ENCODE measurements around the gene ZNF804A. TPM values are rescaled to one million over a fixed set of nuclear protein-coding genes. Genes with fewer than 3 reads are reported as not detected.

ZNF804A gene
- total RNA-seq, 1 donor from 2014 or later: not detected

DNA sequence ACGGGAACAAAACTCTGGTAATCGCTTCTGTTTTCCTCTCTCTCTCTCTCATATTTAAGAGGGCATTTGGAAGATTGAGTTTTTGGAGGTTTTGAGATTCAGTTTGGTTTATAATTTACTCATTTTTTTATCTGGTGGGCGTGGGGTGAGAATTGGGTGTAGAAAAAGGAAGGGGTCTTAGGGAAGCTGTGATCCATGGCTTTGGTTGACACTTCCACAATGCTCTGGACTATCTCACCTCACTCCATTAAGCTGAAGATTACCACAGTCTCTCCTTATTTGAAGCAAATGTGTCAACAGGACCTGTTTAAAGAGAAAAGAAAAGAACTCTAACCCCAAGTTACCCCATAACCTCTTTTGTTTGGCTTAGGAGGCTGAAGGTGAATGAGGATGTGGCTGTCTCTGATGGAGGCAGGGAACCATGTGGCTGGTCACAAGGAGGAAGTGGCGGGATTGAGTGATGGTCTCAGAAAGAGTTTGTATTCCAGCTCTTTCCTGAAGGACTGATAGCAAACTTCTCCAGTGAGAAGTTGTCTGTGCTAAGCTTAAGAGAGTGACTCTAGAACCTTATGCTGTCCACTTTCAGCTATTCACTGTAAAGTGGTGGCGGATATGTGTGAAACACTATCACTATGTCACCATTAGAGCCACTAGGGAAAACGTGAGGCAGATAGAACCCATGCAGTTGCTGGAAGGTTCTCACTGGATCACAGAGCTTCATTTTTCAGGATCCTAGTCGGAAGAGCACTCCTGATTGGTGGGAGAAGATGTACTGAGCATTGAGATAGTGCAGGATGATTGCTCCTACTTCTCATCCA lies 934 bp downstream of the ZNF804A start:
- Histone ChIP-seq H3K27ac (no peak overlapping the region), H3K4me3 (peak overlapping the region; percentile 68), H3K27me3 (peaks cover 80% of the 10 kb centered on the region), H2AFZ (replicated peaks) (peak overlapping the region; percentile 85), H4K20me1 (ENCODE audit: low read depth) (no peaks in the 10 kb centered on the region), H3K4me2 (peak overlapping the region; percentile 94), H3K4me1 (peaks cover 6% of the 10 kb centered on the region), H3F3A (ENCODE audit: low read depth) (peaks cover 7% of the 10 kb centered on the region), H3K9ac (no peak overlapping the region), H3K79me2 (ENCODE audit: low read depth) (no peaks in the 10 kb centered on the region), H3K9me3 (ENCODE audit: low read depth) (no peaks in the 10 kb centered on the region), H3K36me3 (no peaks in the 10 kb centered on the region)
- H3K27ac Mint-ChIP-seq: peak overlapping the region; percentile 76
- no peaks in the 10 kb centered on the region for H3K36me3 Mint-ChIP-seq
- peaks cover 2% of the 10 kb centered on the region for H3K27me3 Mint-ChIP-seq (ENCODE audit: insufficient read depth, low read depth)
- TF ChIP-seq EZH2 (IDR thresholded peaks at IDR 0.05) (peak; percentile 21), EZH2phosphoT487 (IDR thresholded peaks at IDR 0.05) (peak; percentile 57)
- TF ChIP-seq, protein P1, sequence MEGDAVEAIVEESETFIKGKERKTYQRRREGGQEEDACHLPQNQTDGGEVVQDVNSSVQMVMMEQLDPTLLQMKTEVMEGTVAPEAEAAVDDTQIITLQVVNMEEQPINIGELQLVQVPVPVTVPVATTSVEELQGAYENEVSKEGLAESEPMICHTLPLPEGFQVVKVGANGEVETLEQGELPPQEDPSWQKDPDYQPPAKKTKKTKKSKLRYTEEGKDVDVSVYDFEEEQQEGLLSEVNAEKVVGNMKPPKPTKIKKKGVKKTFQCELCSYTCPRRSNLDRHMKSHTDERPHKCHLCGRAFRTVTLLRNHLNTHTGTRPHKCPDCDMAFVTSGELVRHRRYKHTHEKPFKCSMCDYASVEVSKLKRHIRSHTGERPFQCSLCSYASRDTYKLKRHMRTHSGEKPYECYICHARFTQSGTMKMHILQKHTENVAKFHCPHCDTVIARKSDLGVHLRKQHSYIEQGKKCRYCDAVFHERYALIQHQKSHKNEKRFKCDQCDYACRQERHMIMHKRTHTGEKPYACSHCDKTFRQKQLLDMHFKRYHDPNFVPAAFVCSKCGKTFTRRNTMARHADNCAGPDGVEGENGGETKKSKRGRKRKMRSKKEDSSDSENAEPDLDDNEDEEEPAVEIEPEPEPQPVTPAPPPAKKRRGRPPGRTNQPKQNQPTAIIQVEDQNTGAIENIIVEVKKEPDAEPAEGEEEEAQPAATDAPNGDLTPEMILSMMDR (IDR thresholded peaks at IDR 0.05): no peak
- peak overlapping the region; percentile 92 for H3K4me3 Mint-ChIP-seq
- no peaks in the 10 kb centered on the region for H3K9me3 Mint-ChIP-seq
- H3K4me1 Mint-ChIP-seq: peaks cover 23% of the 10 kb centered on the region
- no peak for DNase-seq (ENCODE audit: low spot score)

DNA sequence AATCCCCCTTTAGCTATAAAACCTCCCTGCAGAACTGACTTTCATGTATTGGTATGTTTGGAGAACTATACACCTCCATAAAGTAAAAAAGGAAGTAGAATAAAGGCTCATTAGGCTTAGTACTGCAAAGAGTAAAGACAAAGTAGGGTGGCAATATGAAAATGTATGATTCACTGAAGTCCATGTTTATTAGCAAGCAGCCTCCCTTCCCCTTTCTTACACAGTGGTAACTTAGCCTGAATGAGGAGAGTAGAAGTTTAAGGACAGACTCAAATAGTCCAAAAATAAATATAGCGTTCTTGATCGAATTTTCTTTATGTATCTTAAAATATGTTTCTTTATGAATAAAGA lies 1.5 kb downstream of the ZNF804A start:
- Histone ChIP-seq H3K27me3 (peaks cover 74% of the 10 kb centered on the region), H2AFZ (replicated peaks) (no peak overlapping the region), H3K9ac (no peak overlapping the region), H3K36me3 (no peaks in the 10 kb centered on the region), H3K4me3 (no peak overlapping the region), H3K4me2 (no peak overlapping the region), H3K4me1 (peaks cover 6% of the 10 kb centered on the region), H3K9me3 (ENCODE audit: low read depth) (no peaks in the 10 kb centered on the region), H3K27ac (no peak overlapping the region), H3K79me2 (ENCODE audit: low read depth) (no peaks in the 10 kb centered on the region), H3F3A (ENCODE audit: low read depth) (peaks cover 7% of the 10 kb centered on the region), H4K20me1 (ENCODE audit: low read depth) (no peaks in the 10 kb centered on the region)
- Mint-ChIP-seq H3K4me1 (peaks cover 23% of the 10 kb centered on the region), H3K9me3 (no peaks in the 10 kb centered on the region), H3K27me3 (ENCODE audit: insufficient read depth, low read depth) (peaks cover 2% of the 10 kb centered on the region), H3K4me3 (peak overlapping the region; percentile 92), H3K27ac (no peak overlapping the region), H3K36me3 (no peaks in the 10 kb centered on the region)
- DNase-seq (ENCODE audit: low spot score): no peak
- TF ChIP-seq, protein P1 (IDR thresholded peaks at IDR 0.05): no peak
- TF ChIP-seq EZH2 (IDR thresholded peaks at IDR 0.05): no peak
- TF ChIP-seq EZH2phosphoT487 (IDR thresholded peaks at IDR 0.05): no peak

DNA sequence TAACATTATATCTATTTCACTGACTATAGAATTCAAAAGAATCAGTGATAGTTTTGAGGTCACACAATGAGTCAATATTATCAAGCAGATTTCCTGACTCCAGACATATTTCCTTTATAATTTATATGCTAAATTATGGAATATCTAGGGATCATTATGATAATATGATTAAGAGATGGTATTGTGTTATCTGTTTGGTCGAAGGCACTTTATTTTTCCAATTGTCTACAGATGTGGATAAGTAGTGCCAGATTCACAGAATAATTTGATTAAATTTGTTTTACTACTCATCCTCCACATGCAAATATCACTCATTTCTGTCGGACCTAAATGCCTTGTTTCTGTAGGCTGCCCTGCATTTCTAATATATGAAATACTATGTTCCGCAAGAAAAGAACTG lies 4.4 kb downstream of the ZNF804A start:
- Histone ChIP-seq H3K4me3 (no peak overlapping the region), H3K4me1 (peaks cover 6% of the 10 kb centered on the region), H2AFZ (replicated peaks) (no peak overlapping the region), H3K27ac (no peak overlapping the region), H3K36me3 (no peaks in the 10 kb centered on the region), H3K27me3 (peaks cover 45% of the 10 kb centered on the region), H3K4me2 (no peak overlapping the region), H3K9ac (no peak overlapping the region), H3F3A (ENCODE audit: low read depth) (peaks cover 3% of the 10 kb centered on the region), H3K9me3 (ENCODE audit: low read depth) (no peaks in the 10 kb centered on the region), H3K79me2 (ENCODE audit: low read depth) (no peaks in the 10 kb centered on the region), H4K20me1 (ENCODE audit: low read depth) (no peaks in the 10 kb centered on the region)
- no peak for DNase-seq (ENCODE audit: low spot score)
- H3K27me3 Mint-ChIP-seq (ENCODE audit: insufficient read depth, low read depth): peaks cover 2% of the 10 kb centered on the region
- H3K4me3 Mint-ChIP-seq: no peak overlapping the region
- no peaks in the 10 kb centered on the region for H3K36me3 Mint-ChIP-seq
- H3K4me1 Mint-ChIP-seq: peaks cover 12% of the 10 kb centered on the region
- H3K9me3 Mint-ChIP-seq: peaks cover 2% of the 10 kb centered on the region
- H3K27ac Mint-ChIP-seq: no peak overlapping the region
- TF ChIP-seq EZH2phosphoT487 (IDR thresholded peaks at IDR 0.05) (no peak), EZH2 (IDR thresholded peaks at IDR 0.05) (no peak)
- TF ChIP-seq, protein P1 (IDR thresholded peaks at IDR 0.05): no peak

All from neural progenitor cell (in vitro differentiated cells).